ENCODE measurements around the gene IFT27.

Gene IFT27

GRCh38 chr22:36713436-36713835 is 62.5 kb downstream of the IFT27 start:
- no peak for DNase-seq

Measured in stimulated activated naive CD4-positive, alpha-beta T cell treated with Interleukin-2 at 50 U/mL for 16 hours (primary cell).